Measurements from ENCODE around the gene GH1.

- no peak for TF ChIP-seq CTCF (IDR thresholded peaks at IDR 0.05)
- no peak for TF ChIP-seq EZH2 (IDR thresholded peaks at IDR 0.05; ENCODE audit: borderline replicate concordance, insufficient read depth, low read depth, low read length, poor library complexity, severe bottlenecking)
Observed at GRCh38 chr17:63947711-63948330, 29.2 kb upstream of the GH1 start.
